ENCODE data around the gene VDAC1.

VDAC1 gene

GRCh38 chr5:133995883-133996563 is 8.8 kb downstream of the VDAC1 start:
- TF ChIP-seq, protein P1, sequence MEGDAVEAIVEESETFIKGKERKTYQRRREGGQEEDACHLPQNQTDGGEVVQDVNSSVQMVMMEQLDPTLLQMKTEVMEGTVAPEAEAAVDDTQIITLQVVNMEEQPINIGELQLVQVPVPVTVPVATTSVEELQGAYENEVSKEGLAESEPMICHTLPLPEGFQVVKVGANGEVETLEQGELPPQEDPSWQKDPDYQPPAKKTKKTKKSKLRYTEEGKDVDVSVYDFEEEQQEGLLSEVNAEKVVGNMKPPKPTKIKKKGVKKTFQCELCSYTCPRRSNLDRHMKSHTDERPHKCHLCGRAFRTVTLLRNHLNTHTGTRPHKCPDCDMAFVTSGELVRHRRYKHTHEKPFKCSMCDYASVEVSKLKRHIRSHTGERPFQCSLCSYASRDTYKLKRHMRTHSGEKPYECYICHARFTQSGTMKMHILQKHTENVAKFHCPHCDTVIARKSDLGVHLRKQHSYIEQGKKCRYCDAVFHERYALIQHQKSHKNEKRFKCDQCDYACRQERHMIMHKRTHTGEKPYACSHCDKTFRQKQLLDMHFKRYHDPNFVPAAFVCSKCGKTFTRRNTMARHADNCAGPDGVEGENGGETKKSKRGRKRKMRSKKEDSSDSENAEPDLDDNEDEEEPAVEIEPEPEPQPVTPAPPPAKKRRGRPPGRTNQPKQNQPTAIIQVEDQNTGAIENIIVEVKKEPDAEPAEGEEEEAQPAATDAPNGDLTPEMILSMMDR (IDR thresholded peaks at IDR 0.05; ENCODE audit: low read depth, low read length, missing control alignments) = no peak
- no peak overlapping the region for H3K4me3 ChIP-seq (replicated peaks; ENCODE audit: low read depth, low read length)
- DNase-seq (ENCODE audit: extremely low read depth, low read depth) = no peak

DNA sequence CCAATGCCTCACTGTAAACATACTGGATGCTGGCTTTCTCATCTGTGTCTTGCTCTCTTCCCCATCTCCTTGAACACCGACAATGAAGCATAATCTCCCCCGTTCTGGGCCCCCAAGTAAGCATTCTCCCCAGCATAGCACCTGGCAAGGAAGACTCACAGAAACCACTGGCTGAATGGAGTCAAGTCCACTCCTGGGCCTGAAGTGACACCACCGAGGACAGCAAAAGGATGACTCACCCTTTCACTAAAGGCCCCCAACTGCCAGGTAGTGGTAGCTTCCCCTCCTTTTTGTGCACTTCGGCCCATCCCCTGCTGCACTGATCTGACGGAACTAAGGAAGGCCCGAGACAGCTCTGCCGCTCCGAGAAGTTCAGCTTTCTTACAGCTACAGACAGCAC is 9.4 kb downstream of the VDAC1 start:
- TF ChIP-seq, protein P1 (IDR thresholded peaks at IDR 0.05; ENCODE audit: low read depth, low read length, missing control alignments) = no peak
- no peak for DNase-seq (ENCODE audit: extremely low read depth, low read depth)
- no peak overlapping the region for H3K4me3 ChIP-seq (replicated peaks; ENCODE audit: low read depth, low read length)

GRCh38 chr5:133994990-133995333 is 9.8 kb downstream of the VDAC1 start:
- DNase-seq (ENCODE audit: extremely low read depth, low read depth) = no peak
- no peak overlapping the region for H3K4me3 ChIP-seq (replicated peaks; ENCODE audit: low read depth, low read length)
- TF ChIP-seq, protein P1 (IDR thresholded peaks at IDR 0.05; ENCODE audit: low read depth, low read length, missing control alignments) = no peak

- no peak for DNase-seq (ENCODE audit: extremely low read depth, low read depth)
- TF ChIP-seq, protein P1 (IDR thresholded peaks at IDR 0.05; ENCODE audit: low read depth, low read length, missing control alignments) = no peak
- H3K4me3 ChIP-seq (replicated peaks; ENCODE audit: low read depth, low read length) = no peak overlapping the region
Measured at GRCh38 chr5:133994297-133994989, 10.3 kb downstream of the VDAC1 start.

DNA sequence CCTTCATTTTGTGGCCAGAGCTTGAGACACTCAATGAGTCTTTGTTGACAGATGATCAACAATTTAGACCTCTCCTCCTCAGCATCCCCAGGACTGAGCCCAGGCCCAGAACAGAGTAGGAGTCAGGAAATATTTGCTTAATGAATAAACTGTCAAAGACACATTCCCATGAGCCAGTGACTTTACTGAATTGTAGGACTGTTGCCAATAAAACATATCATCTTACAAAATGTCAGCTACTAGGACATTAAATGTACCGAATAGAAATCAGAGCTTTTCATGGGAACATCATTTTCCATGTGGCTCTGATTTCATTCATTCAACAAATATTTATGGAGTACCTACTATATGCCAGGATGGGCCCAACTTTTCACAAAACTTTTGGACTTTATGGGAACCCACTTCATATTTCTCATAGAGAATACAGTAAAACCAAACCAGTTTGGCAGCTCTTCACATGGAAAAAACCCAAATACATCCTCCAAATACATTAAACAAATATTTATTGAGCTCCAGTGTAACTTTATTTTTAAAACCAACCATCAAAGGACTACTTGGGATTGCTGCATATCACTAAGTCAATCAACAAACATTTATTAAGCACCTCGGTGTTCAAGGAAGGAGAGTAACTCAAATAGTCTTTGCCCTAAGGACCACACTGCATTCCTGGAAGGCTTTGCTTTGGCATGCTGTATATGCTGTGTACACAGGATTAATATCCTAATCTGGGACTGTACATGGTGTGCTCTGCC is 11.4 kb downstream of the VDAC1 start:
- TF ChIP-seq, protein P1 (IDR thresholded peaks at IDR 0.05; ENCODE audit: low read depth, low read length, missing control alignments) = no peak
- DNase-seq (ENCODE audit: extremely low read depth, low read depth) = no peak
- no peak overlapping the region for H3K4me3 ChIP-seq (replicated peaks; ENCODE audit: low read depth, low read length)

DNA sequence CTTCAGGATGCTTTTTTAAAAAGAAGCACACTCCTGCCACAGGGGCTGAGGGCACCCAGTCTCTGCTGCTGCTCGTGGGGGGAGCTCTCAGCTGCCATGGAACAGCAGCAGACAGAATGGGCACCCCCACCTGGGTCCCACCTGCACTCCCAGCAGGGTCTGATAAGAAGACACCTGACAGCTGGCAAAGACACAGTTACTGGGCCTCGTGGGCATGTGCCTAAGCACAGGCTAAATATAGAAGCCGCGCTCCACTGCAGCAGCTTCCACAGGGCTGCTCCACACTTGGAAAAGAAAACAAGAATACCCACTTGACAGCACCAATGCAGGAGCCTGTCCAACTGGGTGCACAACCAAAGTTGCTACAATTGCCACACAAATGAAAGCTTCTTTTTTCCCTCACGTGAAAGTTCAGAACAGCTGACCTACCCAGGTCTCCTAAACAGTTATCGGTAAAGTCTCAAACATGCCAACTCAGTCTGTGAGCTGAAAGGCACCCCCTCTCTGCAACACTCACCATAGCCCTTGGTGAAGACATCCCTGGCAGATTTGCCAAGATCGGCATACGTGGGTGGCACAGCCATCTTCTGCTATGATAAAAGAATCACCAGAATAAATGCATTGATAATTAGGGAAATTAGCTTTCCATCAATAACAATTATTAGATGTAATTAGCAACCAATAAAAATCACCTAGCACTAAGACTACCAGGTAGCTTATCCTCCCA is 12.2 kb downstream of the VDAC1 start:
- H3K4me3 ChIP-seq (replicated peaks; ENCODE audit: low read depth, low read length) = no peak overlapping the region
- no peak for DNase-seq (ENCODE audit: extremely low read depth, low read depth)

More for the DNA sequence above, 12.2 kb downstream of the VDAC1 start:
- TF ChIP-seq, protein P1 (IDR thresholded peaks at IDR 0.05; ENCODE audit: low read depth, low read length, missing control alignments) = no peak
